RWPE2 (cell line): ENCODE data around the gene MRGPRX2.
A peak's percentile ranks its signal among the peaks of the same experiment; 100 is the strongest.

ENCODE experiments used
- ATAC-seq: fragments of 200-7000 bp; cut with Tn5 transposase; 3 replicates; pipeline ENCODE4 v1.9.1; 2021; ENCODE audit warnings: low read depth
- DNase-seq: peaks from one replicate; pipeline ENCODE4 v3.0.0-alpha.2; 2020; ENCODE audit warnings: low spot score
- H3K27ac ChIP-seq: fragments of 450-650 bp; 2 replicates; pipeline ENCODE4 v1.5.1; 2017; ENCODE audit warnings: mild to moderate bottlenecking; ENCODE audit not compliant: poor library complexity, severe bottlenecking
- H3K27me3 ChIP-seq: fragments of 250-450 bp; sonication (Bioruptor Pico); 2 replicates; pipeline ENCODE4 v1.5.1; 2021; ENCODE audit warnings: mild to moderate bottlenecking, moderate library complexity; ENCODE audit not compliant: insufficient read depth, poor library complexity, severe bottlenecking
- H3K36me3 ChIP-seq: fragments of 250-450 bp; sonication (Bioruptor Pico); 2 replicates; pipeline ENCODE4 v1.5.1; 2020; ENCODE audit warnings: low read depth, mild to moderate bottlenecking, moderate library complexity
- H3K4me1 ChIP-seq: fragments of 250-450 bp; sonication (Bioruptor Pico); 2 replicates; pipeline ENCODE4 v1.5.1; 2021; ENCODE audit warnings: mild to moderate bottlenecking, moderate library complexity; ENCODE audit not compliant: insufficient read depth, poor library complexity, severe bottlenecking
- H3K4me3 ChIP-seq: fragments of 250-450 bp; sonication (Bioruptor Pico); 2 replicates; pipeline ENCODE4 v1.5.1; 2021; ENCODE audit warnings: mild to moderate bottlenecking, moderate library complexity; ENCODE audit not compliant: severe bottlenecking
- H3K9me3 ChIP-seq: fragments of 250-450 bp; sonication (Bioruptor Pico); 2 replicates; pipeline ENCODE4 v1.5.1; 2021; ENCODE audit warnings: mild to moderate bottlenecking, moderate library complexity; ENCODE audit not compliant: severe bottlenecking
- TF ChIP-seq, protein P1 (sequence below): fragments of 450-650 bp; IDR thresholded peaks from one replicate; pipeline ENCODE4 v1.5.1; 2017; ENCODE audit warnings: mild to moderate bottlenecking, moderate library complexity; ENCODE audit not compliant: poor library complexity, severe bottlenecking

Gene MRGPRX2

DNA sequence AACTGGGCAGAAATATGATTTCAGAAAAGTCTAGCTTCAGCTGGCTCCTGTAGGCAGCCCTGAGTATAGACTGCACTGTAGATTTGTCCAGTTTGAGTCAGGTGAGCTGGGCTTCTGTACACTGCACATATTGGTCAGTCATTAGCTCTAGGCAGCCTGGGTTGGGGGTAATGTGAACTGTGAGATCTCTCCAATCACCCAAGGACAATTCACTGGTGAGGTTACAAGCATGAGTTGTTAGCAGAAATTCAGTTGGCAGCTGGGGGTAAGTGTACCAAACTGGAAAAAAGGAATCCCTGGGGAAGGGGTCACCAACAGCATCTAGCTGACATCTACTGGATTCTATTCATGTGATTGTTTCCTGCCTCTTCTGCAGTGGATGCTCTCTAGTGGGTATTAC, 39.7 kb downstream of the MRGPRX2 start:
- Histone ChIP-seq H3K9me3 (no peaks in the 10 kb centered on the region), H3K4me3 (no peak overlapping the region), H3K27ac (no peak overlapping the region), H3K27me3 (peaks cover 4% of the 10 kb centered on the region), H3K4me1 (no peaks in the 10 kb centered on the region), H3K36me3 (no peaks in the 10 kb centered on the region)
- no peak for ATAC-seq
- DNase-seq = no peak
- TF ChIP-seq, protein P1, sequence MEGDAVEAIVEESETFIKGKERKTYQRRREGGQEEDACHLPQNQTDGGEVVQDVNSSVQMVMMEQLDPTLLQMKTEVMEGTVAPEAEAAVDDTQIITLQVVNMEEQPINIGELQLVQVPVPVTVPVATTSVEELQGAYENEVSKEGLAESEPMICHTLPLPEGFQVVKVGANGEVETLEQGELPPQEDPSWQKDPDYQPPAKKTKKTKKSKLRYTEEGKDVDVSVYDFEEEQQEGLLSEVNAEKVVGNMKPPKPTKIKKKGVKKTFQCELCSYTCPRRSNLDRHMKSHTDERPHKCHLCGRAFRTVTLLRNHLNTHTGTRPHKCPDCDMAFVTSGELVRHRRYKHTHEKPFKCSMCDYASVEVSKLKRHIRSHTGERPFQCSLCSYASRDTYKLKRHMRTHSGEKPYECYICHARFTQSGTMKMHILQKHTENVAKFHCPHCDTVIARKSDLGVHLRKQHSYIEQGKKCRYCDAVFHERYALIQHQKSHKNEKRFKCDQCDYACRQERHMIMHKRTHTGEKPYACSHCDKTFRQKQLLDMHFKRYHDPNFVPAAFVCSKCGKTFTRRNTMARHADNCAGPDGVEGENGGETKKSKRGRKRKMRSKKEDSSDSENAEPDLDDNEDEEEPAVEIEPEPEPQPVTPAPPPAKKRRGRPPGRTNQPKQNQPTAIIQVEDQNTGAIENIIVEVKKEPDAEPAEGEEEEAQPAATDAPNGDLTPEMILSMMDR = no peak

- H3K36me3 ChIP-seq = no peaks in the 10 kb centered on the region
- DNase-seq (no peak), ATAC-seq (peak; percentile 53; the same call in 1 of the 3 replicates)
- no peaks in the 10 kb centered on the region for H3K4me1 ChIP-seq
- TF ChIP-seq, protein P1 = no peak
- no peak overlapping the region for H3K27ac ChIP-seq
- H3K9me3 ChIP-seq = no peaks in the 10 kb centered on the region
- no peak overlapping the region for H3K4me3 ChIP-seq
- H3K27me3 ChIP-seq = peaks cover 4% of the 10 kb centered on the region
Measured at GRCh38 chr11:19018901-19019300, 41.6 kb downstream of the MRGPRX2 start.

GRCh38 chr11:19013181-19013857, 47.2 kb downstream of the MRGPRX2 start:
- ATAC-seq (peak; percentile 41; the same call in 2 of the 3 replicates), DNase-seq (no peak)
- Histone ChIP-seq H3K36me3 (no peaks in the 10 kb centered on the region), H3K4me3 (no peak overlapping the region), H3K9me3 (no peaks in the 10 kb centered on the region), H3K27me3 (no peaks in the 10 kb centered on the region), H3K27ac (no peak overlapping the region), H3K4me1 (no peaks in the 10 kb centered on the region)
- TF ChIP-seq, protein P1 = peak; percentile 6

DNA sequence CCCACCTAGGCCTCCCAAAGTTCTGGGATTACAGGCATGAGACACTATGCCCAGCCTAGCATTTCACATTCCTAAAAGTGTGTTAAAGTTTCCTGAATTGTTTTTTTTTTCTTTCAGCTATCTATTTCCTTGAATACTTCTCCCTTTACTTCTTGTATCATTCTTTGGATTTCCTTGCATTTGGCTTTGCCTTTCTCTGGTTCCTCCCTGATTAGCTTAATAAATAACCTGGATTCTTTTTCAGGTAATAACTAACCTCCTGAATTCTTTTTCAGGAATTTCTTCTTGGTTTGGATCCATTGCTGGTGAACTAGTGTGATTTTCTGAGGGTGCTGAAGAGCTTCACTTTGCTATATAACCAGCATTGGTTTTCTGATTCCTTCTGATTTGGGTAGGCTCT, 47.9 kb downstream of the MRGPRX2 start:
- DNase-seq (no peak), ATAC-seq (no peak)
- H3K4me1 ChIP-seq = no peaks in the 10 kb centered on the region
- TF ChIP-seq, protein P1 = no peak
- H3K9me3 ChIP-seq = no peaks in the 10 kb centered on the region
- H3K27ac ChIP-seq = no peak overlapping the region
- no peaks in the 10 kb centered on the region for H3K27me3 ChIP-seq
- H3K36me3 ChIP-seq = no peaks in the 10 kb centered on the region
- no peak overlapping the region for H3K4me3 ChIP-seq
